ENCODE data around the gene PFDN1.

DNA sequence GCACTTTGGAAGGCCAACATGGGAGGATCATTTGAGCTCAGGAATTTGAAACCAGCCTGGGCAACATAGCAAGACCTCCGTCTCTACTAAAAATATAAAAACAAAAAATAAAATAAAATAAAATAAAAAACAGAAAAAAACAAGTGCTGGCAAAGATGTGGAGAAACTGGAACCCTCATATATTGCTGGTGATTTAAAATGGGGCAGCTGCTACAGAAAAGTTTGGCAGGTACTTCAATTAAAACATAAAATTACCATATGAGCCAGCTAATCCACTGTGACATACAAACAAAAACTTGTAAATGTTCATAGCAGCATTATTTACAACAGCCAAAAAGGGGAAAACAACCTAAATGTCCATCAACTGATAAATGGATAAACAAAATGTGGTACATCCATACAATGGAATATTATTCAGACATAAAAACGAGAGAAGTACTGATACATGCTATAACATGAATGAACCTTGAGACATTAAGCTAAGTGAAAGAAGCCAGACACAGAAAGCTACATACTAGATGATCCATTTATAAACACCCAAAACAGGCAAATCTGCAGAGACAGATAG is 42.7 kb downstream of the PFDN1 start:
- TF ChIP-seq POLR2A (IDR thresholded peaks at IDR 0.05), result no peak
- TF ChIP-seq POLR2AphosphoS5 (IDR thresholded peaks at IDR 0.05), result no peak

Measured in transverse colon (tissue), 3 donors.